Measurements from ENCODE around the gene F12. TPM values are rescaled to one million over a fixed set of nuclear protein-coding genes. Genes with fewer than 3 reads are reported as not detected.
A peak's percentile ranks its signal among the peaks of the same experiment; 100 is the strongest.

F12 gene
- total RNA-seq, 2 experiments from 2014 or later = 3.2 to 5.4 TPM

DNA sequence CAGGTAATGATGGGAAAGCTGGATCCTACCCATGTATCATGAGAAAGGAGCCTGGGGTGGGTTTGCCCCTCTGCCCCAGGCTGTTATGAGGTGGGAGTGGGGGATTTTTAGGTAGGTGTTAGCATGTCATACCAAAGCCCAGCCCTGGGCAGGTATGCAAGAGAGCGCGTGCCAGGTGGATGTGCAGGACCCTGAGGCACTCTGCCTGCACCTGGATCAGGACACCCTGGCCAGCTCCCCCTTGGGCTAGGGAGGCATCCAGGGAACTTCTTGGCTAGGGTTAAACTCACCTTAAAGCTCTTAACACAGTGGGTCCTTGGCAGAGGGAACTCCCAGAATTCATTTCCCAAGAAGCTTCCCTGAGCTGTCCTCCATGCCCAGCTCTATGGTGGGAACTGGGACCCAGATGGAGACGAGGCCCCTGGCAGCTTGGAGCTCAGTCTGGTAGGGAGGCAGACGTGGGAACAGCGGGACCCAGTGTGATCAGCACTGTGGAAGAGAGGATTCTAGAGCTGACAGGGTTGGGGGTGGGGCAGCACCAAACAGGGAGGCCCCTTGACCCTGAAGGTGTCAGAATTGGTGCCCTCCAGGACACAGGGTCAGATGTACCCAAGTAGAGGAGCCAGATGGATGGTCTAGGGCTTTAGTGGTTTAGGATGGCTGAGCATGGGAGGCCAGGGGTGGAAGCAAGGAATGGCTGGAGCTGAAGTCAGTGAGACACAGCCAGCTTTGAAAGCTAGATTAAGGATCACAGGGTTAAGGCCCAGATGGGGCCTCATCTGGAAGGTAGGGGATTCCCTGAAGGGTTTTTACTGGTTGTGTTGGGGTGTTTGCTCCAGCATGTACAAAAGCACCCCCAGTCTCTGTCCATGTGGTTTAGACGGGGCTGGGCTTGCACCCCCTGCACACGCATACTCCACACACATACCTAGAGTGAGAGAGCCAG lies 35.0 kb upstream of the F12 start:
- intact Hi-C loops (cut with micrococcal nuclease) = loop anchor here (1.0 to 2.0 kb wide), 3 partner anchors 10 to 40 kb away; no protein-coding TSS in a partner anchor
- DNase-seq = peak; percentile 56
- Mint-ChIP-seq H3K4me1 (ENCODE audit: low read depth) (peaks cover 60% of the 10 kb centered on the region), H3K9me3 (no peaks in the 10 kb centered on the region), H3K27me3 (ENCODE audit: low read depth) (no peaks in the 10 kb centered on the region), H3K27ac (peak overlapping the region; percentile 92), H3K4me3 (peak overlapping the region; percentile 25), H3K36me3 (ENCODE audit: low read depth) (peaks cover 14% of the 10 kb centered on the region)
- CTCF ChIA-PET = interaction anchor here (1.3 to 8.6 kb wide), 6 partner anchors 11 to 134 kb away, joined by 4 to 131 read pairs (median 41); no protein-coding TSS in a partner anchor

GRCh38 chr5:177443144-177443983 lies 34.0 kb upstream of the F12 start:
- Mint-ChIP-seq H3K4me3 (no peak overlapping the region), H3K4me1 (ENCODE audit: low read depth) (peaks cover 62% of the 10 kb centered on the region), H3K36me3 (ENCODE audit: low read depth) (peaks cover 20% of the 10 kb centered on the region), H3K27ac (peak overlapping the region; percentile 92), H3K27me3 (ENCODE audit: low read depth) (no peaks in the 10 kb centered on the region), H3K9me3 (no peaks in the 10 kb centered on the region)
- intact Hi-C loops (cut with micrococcal nuclease) = no loop called here
- CTCF ChIA-PET = interaction anchor here (0.6 to 8.6 kb wide), 6 partner anchors 10 to 53 kb away, joined by 4 to 131 read pairs (median 41); no protein-coding TSS in a partner anchor
- no peak for DNase-seq

- H3K9me3 Mint-ChIP-seq = no peaks in the 10 kb centered on the region
- CTCF ChIA-PET = interaction anchor here (5.9 to 8.6 kb wide), 3 partner anchors 9 to 37 kb away, joined by 37 to 131 read pairs (median 53); no protein-coding TSS in a partner anchor
- H3K4me1 Mint-ChIP-seq (ENCODE audit: low read depth) = peaks cover 61% of the 10 kb centered on the region
- H3K27me3 Mint-ChIP-seq (ENCODE audit: low read depth) = no peaks in the 10 kb centered on the region
- peaks cover 32% of the 10 kb centered on the region for H3K36me3 Mint-ChIP-seq (ENCODE audit: low read depth)
- intact Hi-C loops (cut with micrococcal nuclease) = no loop called here
- no peak for DNase-seq
- peak overlapping the region; percentile 59 for H3K27ac Mint-ChIP-seq
- H3K4me3 Mint-ChIP-seq = no peak overlapping the region
Measured at GRCh38 chr5:177442066-177442826, 32.9 kb upstream of the F12 start.

GRCh38 chr5:177440990-177441780 lies 31.8 kb upstream of the F12 start:
- Mint-ChIP-seq H3K9me3 (no peaks in the 10 kb centered on the region), H3K27me3 (ENCODE audit: low read depth) (no peaks in the 10 kb centered on the region), H3K4me3 (no peak overlapping the region), H3K4me1 (ENCODE audit: low read depth) (peaks cover 68% of the 10 kb centered on the region), H3K27ac (peak overlapping the region; percentile 90), H3K36me3 (ENCODE audit: low read depth) (peaks cover 42% of the 10 kb centered on the region)
- intact Hi-C loops (cut with micrococcal nuclease) = loop anchor here (1.0 kb wide), 1 partner anchor 12 kb away; no protein-coding TSS in a partner anchor
- CTCF ChIA-PET = interaction anchor here (1.0 to 7.0 kb wide), 5 partner anchors 14 to 126 kb away, joined by 3 to 53 read pairs (median 11); no protein-coding TSS in a partner anchor
- DNase-seq = no peak

- peaks cover 46% of the 10 kb centered on the region for H3K36me3 Mint-ChIP-seq (ENCODE audit: low read depth)
- intact Hi-C loops (cut with micrococcal nuclease) = loop anchor here (1.0 kb wide), 1 partner anchor 11 kb away; no protein-coding TSS in a partner anchor
Measured at GRCh38 chr5:177440211-177440989, 31.0 kb upstream of the F12 start.

GRCh38 chr5:177439518-177440053 lies 30.2 kb upstream of the F12 start:
- H3K4me1 Mint-ChIP-seq (ENCODE audit: low read depth) = peaks cover 65% of the 10 kb centered on the region
- H3K36me3 Mint-ChIP-seq (ENCODE audit: low read depth) = peaks cover 50% of the 10 kb centered on the region
- no peaks in the 10 kb centered on the region for H3K9me3 Mint-ChIP-seq
- CTCF ChIA-PET = interaction anchor here (0.6 to 5.0 kb wide), 6 partner anchors 16 to 77 kb away, joined by 3 to 39 read pairs (median 6); no protein-coding TSS in a partner anchor
- intact Hi-C loops (cut with micrococcal nuclease) = loop anchor here (1.0 kb wide), 1 partner anchor 10 kb away; no protein-coding TSS in a partner anchor
- no peaks in the 10 kb centered on the region for H3K27me3 Mint-ChIP-seq (ENCODE audit: low read depth)
- peak overlapping the region; percentile 90 for H3K27ac Mint-ChIP-seq
- no peak for DNase-seq
- H3K4me3 Mint-ChIP-seq = no peak overlapping the region

More at GRCh38 chr5:177440211-177440989, 31.0 kb upstream of the F12 start:
- Mint-ChIP-seq H3K27me3 (ENCODE audit: low read depth) (no peaks in the 10 kb centered on the region), H3K4me1 (ENCODE audit: low read depth) (peaks cover 66% of the 10 kb centered on the region), H3K4me3 (no peak overlapping the region), H3K9me3 (no peaks in the 10 kb centered on the region), H3K27ac (peak overlapping the region; percentile 90)
- CTCF ChIA-PET = interaction anchor here (1.0 to 5.0 kb wide), 5 partner anchors 15 to 125 kb away, joined by 3 to 39 read pairs (median 7); no protein-coding TSS in a partner anchor
- peak; percentile 84 for DNase-seq

DNA sequence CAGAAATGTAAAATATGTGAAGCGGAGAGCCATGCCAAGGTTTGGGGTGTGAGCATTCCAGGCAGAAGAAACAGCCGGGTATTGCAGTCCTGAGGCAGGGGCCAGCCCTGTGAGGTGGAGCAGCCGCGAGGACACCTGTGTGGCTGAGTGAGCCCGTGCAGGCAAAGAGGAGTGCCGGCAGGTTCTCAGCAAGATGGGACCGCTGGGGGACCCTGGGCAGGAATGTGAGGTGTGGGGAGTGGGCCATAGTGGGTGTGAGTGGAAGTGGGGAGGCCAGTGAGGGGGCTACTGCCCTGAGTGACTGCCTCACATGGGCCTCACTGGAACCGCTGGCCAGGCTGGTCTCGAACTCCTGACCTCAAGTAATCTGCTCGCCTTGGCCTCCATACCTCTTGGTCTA lies 29.1 kb upstream of the F12 start:
- no peak for DNase-seq
- intact Hi-C loops (cut with micrococcal nuclease) = no loop called here
- Mint-ChIP-seq H3K4me1 (ENCODE audit: low read depth) (peaks cover 66% of the 10 kb centered on the region), H3K36me3 (ENCODE audit: low read depth) (peaks cover 56% of the 10 kb centered on the region), H3K27ac (peak overlapping the region; percentile 73), H3K4me3 (no peak overlapping the region), H3K9me3 (no peaks in the 10 kb centered on the region), H3K27me3 (ENCODE audit: low read depth) (no peaks in the 10 kb centered on the region)
- CTCF ChIA-PET = interaction anchor here (5.0 kb wide), 1 partner anchor 35 kb away, joined by 39 read pairs; no protein-coding TSS in a partner anchor

DNA sequence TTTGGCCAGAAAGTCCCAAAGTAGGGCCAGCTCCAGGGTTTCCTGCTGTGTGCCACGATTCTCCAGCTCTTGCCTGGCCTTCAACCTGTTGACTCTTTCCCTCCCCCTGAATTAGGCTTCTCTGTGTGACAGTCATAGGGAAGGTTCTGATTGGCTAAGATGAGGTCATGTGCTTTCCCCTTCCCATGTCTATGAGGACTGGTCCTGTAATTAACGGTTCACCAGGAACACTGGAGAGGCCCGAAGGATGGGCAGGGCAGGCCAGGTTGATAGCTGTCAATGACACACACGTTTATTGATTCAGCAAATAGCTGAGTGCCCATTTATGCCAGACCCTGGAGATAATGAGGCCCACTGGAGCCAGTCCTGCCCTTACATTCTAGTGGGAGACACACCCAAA lies 28.3 kb upstream of the F12 start:
- Mint-ChIP-seq H3K27ac (peak overlapping the region; percentile 50), H3K27me3 (ENCODE audit: low read depth) (no peaks in the 10 kb centered on the region), H3K36me3 (ENCODE audit: low read depth) (peaks cover 63% of the 10 kb centered on the region), H3K4me3 (no peak overlapping the region), H3K4me1 (ENCODE audit: low read depth) (peaks cover 72% of the 10 kb centered on the region), H3K9me3 (no peaks in the 10 kb centered on the region)
- DNase-seq = no peak
- intact Hi-C loops (cut with micrococcal nuclease) = no loop called here
- CTCF ChIA-PET = interaction anchor here (0.8 to 5.0 kb wide), 5 partner anchors 13 to 47 kb away, joined by 3 to 39 read pairs (median 4); no protein-coding TSS in a partner anchor

GRCh38 chr5:177435847-177436536 lies 26.6 kb upstream of the F12 start:
- no peak for DNase-seq
- Mint-ChIP-seq H3K27ac (peak overlapping the region; percentile 50), H3K36me3 (ENCODE audit: low read depth) (peaks cover 69% of the 10 kb centered on the region), H3K4me3 (no peak overlapping the region), H3K27me3 (ENCODE audit: low read depth) (no peaks in the 10 kb centered on the region), H3K9me3 (no peaks in the 10 kb centered on the region), H3K4me1 (ENCODE audit: low read depth) (peaks cover 80% of the 10 kb centered on the region)
- CTCF ChIA-PET = interaction anchor here (1.1 to 1.4 kb wide), 2 partner anchors 9 to 22 kb away, joined by 4 read pairs; no protein-coding TSS in a partner anchor
- intact Hi-C loops (cut with micrococcal nuclease) = no loop called here
